HFF-Myc (cell line): ENCODE measurements around the gene ENTR1.

Experiments
- DNase-seq: peaks from one replicate; pipeline ENCODE4 v3.0.0-alpha.2; 2011; ENCODE audit warnings: low read depth; ENCODE audit errors: extremely low read depth
- H3K4me3 ChIP-seq: replicated peaks from 2 replicates; pipeline ENCODE4 v1.5.1; 2011; ENCODE audit warnings: low read depth, mild to moderate bottlenecking, control low read depth, low read length
- TF ChIP-seq, protein P1 (sequence below): IDR thresholded peaks from 2 replicates; pipeline ENCODE4 v1.5.1; 2012; ENCODE audit warnings: mild to moderate bottlenecking, low read depth, low read length, control low read depth; ENCODE audit errors: missing control alignments

Gene ENTR1

DNA sequence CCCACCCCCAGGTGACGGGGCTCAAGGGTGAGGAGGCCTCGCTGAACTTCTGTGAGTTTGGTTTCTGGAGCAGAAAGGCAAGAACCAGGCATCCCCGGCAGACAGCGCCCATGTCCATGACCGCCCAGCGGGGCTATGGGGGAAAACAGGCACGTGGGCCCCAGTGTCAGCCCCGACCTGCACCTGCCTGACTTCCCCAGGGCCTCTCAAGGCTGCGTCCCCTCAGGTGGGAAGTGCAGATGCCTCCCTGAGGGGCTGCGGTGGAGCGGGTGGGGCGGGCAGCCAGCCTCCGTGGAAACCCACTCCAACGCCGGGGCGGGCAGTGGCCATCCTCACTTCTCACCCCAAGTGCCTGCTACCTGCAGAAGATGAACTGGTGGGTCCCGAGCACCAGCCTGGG, 30.0 kb downstream of the ENTR1 start:
- no peak for DNase-seq
- no peak overlapping the region for H3K4me3 ChIP-seq
- TF ChIP-seq, protein P1, sequence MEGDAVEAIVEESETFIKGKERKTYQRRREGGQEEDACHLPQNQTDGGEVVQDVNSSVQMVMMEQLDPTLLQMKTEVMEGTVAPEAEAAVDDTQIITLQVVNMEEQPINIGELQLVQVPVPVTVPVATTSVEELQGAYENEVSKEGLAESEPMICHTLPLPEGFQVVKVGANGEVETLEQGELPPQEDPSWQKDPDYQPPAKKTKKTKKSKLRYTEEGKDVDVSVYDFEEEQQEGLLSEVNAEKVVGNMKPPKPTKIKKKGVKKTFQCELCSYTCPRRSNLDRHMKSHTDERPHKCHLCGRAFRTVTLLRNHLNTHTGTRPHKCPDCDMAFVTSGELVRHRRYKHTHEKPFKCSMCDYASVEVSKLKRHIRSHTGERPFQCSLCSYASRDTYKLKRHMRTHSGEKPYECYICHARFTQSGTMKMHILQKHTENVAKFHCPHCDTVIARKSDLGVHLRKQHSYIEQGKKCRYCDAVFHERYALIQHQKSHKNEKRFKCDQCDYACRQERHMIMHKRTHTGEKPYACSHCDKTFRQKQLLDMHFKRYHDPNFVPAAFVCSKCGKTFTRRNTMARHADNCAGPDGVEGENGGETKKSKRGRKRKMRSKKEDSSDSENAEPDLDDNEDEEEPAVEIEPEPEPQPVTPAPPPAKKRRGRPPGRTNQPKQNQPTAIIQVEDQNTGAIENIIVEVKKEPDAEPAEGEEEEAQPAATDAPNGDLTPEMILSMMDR = no peak

DNA sequence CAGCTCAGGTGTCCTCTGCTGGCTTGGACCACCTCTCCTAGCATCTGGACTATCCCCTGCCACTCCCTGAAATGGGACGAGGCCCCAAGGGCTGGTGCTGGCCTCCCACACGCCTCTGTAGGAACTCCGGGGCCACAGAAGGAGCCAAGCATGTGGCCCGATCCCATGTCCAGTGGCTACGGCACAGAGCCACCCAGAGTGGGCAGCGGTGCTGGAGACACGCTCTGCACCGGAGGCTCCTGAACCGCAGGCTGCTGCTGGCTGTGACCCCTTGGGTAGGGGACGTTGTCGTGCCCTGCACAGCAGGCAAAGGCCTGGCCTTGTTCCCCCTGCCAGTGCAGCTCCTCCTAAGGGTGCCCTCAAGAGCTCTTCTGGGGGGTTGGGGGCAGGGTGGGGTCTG, 30.5 kb downstream of the ENTR1 start:
- no peak for DNase-seq
- TF ChIP-seq, protein P1 = no peak
- H3K4me3 ChIP-seq = no peak overlapping the region

DNA sequence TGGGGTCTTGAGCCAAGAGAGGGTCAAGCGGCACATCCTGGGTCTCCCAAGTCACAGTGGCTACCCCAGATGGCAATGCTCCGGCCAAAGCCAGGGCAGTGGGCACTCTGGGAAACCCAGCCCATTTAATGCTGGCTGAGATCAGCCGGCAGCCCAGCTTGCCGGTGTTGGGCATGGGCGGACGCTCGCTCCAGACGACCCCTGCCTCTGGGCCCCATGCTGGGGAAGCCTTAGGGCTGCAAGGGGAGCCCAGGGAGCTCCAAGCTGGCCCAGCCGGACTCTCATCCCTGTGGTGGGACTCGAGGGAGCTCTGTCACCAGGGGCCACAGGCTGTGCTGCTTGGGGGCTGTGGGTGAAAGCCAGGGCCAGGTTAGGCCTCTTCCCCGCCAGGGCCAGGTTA, 31.0 kb downstream of the ENTR1 start:
- DNase-seq = no peak
- TF ChIP-seq, protein P1 = no peak
- no peak overlapping the region for H3K4me3 ChIP-seq

DNA sequence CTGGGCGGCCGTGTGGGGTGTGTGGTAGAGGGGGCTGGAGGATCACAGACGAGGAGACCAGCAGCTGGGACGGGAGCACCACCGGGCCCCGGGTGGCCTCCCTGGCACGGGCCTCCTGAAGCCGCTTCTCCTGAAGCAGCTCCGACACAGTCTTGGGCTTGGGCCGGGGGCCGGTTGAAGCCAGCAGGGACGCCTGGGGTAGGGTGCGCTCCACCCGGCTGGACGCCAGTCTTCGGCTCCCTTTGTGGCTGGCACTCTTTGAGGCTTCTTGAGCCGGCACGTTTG, 31.5 kb downstream of the ENTR1 start:
- no peak overlapping the region for H3K4me3 ChIP-seq
- TF ChIP-seq, protein P1 = no peak
- no peak for DNase-seq

DNA sequence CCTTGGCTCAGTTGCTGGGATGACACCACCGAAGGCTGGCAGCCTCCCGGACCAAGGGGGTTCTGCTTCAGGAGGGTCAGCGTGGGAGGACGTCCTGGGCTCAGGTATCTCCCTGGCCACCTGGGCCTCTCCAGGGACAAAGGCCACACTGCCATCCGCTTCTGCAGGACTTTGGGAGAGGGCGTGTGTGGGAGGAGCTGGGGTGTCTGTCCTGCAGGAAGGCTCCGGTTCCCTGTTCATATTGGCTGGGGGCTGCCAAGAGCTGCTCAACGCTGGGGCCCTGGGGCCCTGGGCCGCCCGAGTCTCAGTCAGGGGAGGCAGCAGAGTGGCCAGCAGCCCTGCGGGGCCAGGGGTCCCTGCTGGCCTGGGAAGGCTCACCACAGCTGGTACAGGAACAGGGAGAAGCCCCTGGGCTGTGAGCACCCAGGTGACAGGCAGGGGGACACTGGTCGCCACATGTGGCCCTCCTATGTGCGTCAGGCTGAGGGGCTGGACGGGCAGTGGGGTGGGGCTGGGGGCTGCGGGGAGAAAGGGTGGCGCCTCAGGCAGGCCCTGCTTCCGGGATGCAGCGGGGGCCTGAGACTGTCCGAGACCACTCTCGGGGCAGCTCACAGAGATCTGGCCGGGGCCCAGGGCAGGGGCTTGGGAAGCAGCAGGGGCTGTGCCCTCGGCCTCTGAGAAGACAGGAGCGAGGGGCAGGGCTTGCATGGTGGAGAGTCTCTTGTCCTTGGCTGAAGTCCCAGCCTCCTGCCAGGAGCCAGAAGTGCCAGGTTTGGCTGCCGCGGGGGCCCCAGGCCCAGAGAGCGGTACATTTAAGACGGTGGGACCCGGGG, 32.0 kb downstream of the ENTR1 start:
- DNase-seq = no peak
- TF ChIP-seq, protein P1 = no peak
- H3K4me3 ChIP-seq = no peak overlapping the region

DNA sequence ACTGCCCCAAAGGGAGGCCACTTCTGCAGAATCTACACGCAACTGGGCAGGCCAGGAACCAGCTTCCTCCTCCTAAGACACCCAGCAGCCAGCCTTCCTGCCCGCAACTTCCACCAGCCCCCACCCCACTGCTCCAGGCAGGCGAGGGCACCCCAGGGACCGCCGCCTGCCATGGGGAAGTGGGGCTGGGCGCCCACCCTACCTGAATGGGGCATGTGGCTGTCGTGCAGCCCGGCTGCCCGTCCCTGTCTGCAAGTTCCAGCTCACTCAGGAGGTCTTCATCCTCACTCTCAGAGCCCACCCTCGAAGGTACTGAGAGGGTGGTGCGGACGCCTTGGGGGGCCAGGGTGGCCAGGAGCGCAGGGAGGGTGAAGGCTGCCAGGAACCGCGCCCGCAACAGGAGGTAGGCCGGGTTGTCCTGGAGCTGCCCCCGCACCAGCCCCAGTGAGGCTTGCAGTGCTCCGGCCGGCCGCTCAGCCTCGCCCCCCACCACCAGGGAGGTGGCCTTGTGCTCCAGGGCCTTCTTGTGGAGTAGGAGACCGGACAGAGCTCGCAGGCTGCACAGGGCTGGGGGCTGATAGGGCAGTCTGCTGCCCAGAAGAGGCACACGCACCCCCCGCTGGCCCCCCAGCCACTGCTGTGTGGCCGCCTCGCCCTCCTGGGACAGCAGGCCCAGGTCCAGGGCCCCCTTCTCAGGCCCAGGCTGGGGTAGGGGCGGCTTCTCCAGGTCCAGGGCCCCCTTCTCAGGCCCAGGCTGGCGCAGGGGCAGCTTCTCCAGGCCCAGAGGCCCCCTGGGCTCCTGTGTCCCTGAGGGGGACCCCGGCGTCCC, 32.9 kb downstream of the ENTR1 start:
- TF ChIP-seq, protein P1 = no peak
- DNase-seq = no peak
- no peak overlapping the region for H3K4me3 ChIP-seq
